Liver (tissue), 9 donors: ENCODE results near the gene SEMA6B. TPM values are rescaled to one million over a fixed set of nuclear protein-coding genes. Genes with fewer than 3 reads are reported as not detected.

ENCODE experiments used
- DNase-seq: peaks from one replicate; pipeline ENCODE4 v3.0.0-alpha.2; 2017; ENCODE audit warnings: low spot score
- H3K27ac ChIP-seq, 2 donors: one replicate each; pipeline ENCODE4 v1.7.0; 2013; ENCODE audit warnings: inconsistent platforms in 2 of 2, low read length in 2 of 2, control low read depth in 1 of 2, low read depth in 1 of 2, mild to moderate bottlenecking in 1 of 2
- H3K27me3 ChIP-seq, 4 donors: one replicate each; pipeline versions ENCODE4 v1.6.1 to v1.7.0; 2013; ENCODE audit warnings: low read length in 3 of 4, inconsistent platforms in 1 of 4, mild to moderate bottlenecking in 1 of 4, moderate library complexity in 1 of 4; ENCODE audit not compliant: control insufficient read depth in 4 of 4, insufficient read depth in 4 of 4
- H3K36me3 ChIP-seq, 4 donors: one replicate each; pipeline versions ENCODE4 v1.6.1 to v1.7.0; 2013; ENCODE audit warnings: low read length in 3 of 4, mild to moderate bottlenecking in 3 of 4, low read depth in 1 of 4, moderate library complexity in 1 of 4; ENCODE audit not compliant: control insufficient read depth in 4 of 4, insufficient read depth in 3 of 4
- H3K4me1 ChIP-seq, 4 donors: one replicate each; pipeline versions ENCODE4 v1.6.1 to v1.7.0; 2013; ENCODE audit warnings: low read length in 3 of 4, mild to moderate bottlenecking in 3 of 4, moderate library complexity in 1 of 4; ENCODE audit not compliant: control insufficient read depth in 4 of 4, insufficient read depth in 4 of 4
- H3K4me3 ChIP-seq, 3 donors: one replicate each; pipeline versions ENCODE4 v1.6.1 to v1.7.0; 2013; ENCODE audit warnings: low read length in 3 of 3, control low read depth in 1 of 3, low read depth in 1 of 3, mild to moderate bottlenecking in 1 of 3
- H3K9ac ChIP-seq, 2 donors: one replicate each; pipeline ENCODE4 v1.7.0; 2013; ENCODE audit warnings: low read length in 2 of 2, mild to moderate bottlenecking in 2 of 2, moderate library complexity in 2 of 2, control low read depth in 1 of 2, low read depth in 1 of 2
- H3K9me3 ChIP-seq, 4 donors: one replicate each; pipeline versions ENCODE4 v1.6.1 to v1.7.0; 2013; ENCODE audit warnings: low read length in 3 of 4; ENCODE audit not compliant: control insufficient read depth in 4 of 4
- EGR1 ChIP-seq, 2 donors: IDR thresholded peaks; 2 replicates each; pipeline ENCODE4 v1.6.1; 2016 to 2018; ENCODE audit warnings: antibody characterized with exemption in 2 of 2, low read depth in 2 of 2
- FOXA1 ChIP-seq: IDR thresholded peaks from 2 replicates; pipeline ENCODE4 v1.6.1; 2016; ENCODE audit warnings: antibody characterized with exemption
- FOXA2 ChIP-seq: IDR thresholded peaks from 2 replicates; pipeline ENCODE4 v1.6.1; 2016; ENCODE audit warnings: antibody characterized with exemption
- GABPA ChIP-seq, 2 donors: IDR thresholded peaks in 1 of 2; conservative IDR thresholded peaks in 1 of 2; 2 replicates each; pipeline ENCODE4 v1.6.1; 2016; ENCODE audit warnings: antibody characterized with exemption in 2 of 2, mild to moderate bottlenecking in 1 of 2, moderate library complexity in 1 of 2
- HNF4A ChIP-seq, 2 donors: conservative IDR thresholded peaks; 2 replicates each; pipeline ENCODE4 v1.6.1; 2016; ENCODE audit warnings: antibody characterized with exemption in 2 of 2, mild to moderate bottlenecking in 2 of 2
- HNF4G ChIP-seq: IDR thresholded peaks from 2 replicates; pipeline ENCODE4 v1.6.1; 2016; ENCODE audit warnings: antibody characterized with exemption
- JUND ChIP-seq, 2 donors: IDR thresholded peaks; 2 replicates each; pipeline ENCODE4 v1.6.1; 2016; ENCODE audit warnings: antibody characterized with exemption in 2 of 2
- NR2F2 ChIP-seq: IDR thresholded peaks from 2 replicates; pipeline ENCODE4 v1.6.1; 2016; ENCODE audit warnings: antibody characterized with exemption
- RAD21 ChIP-seq, 2 donors: IDR thresholded peaks; 2 replicates each; pipeline ENCODE4 v1.6.1; 2016; ENCODE audit warnings: antibody characterized with exemption in 2 of 2, mild to moderate bottlenecking in 2 of 2
- RXRA ChIP-seq, 2 donors: IDR thresholded peaks; 2 replicates each; pipeline ENCODE4 v1.6.1; 2017 to 2018; ENCODE audit warnings: antibody characterized with exemption in 2 of 2, mild to moderate bottlenecking in 1 of 2
- SP1 ChIP-seq: IDR thresholded peaks from 2 replicates; pipeline ENCODE4 v1.6.1; 2018; ENCODE audit warnings: antibody characterized with exemption, mild to moderate bottlenecking
- TAF1 ChIP-seq: conservative IDR thresholded peaks from 2 replicates; pipeline ENCODE4 v1.6.1; 2016; ENCODE audit warnings: antibody characterized with exemption, mild to moderate bottlenecking
- YY1 ChIP-seq: IDR thresholded peaks from 2 replicates; pipeline ENCODE4 v1.6.1; 2016; ENCODE audit warnings: antibody characterized with exemption, mild to moderate bottlenecking
- WGBS: extraction: QIAGEN DNeasy Blood & Tissue Kit; methylation state at CpG from one replicate; pipeline ENCODE4 v1.1.7; 2013; 5-methylcytosine and 5-hydroxymethylcytosine counted together
- polyA plus RNA-seq, 2 donors: library from polyadenylated mRNA; stranded (reverse) in 1 of 2; unstranded in 1 of 2; fragments of 200-250 nt in 1 of 2; fragments of >200 nt in 1 of 2; fragmentation: Nextera tagmentation in 1 of 2; extraction: Ambion mirVana in 1 of 2; gene quantifications; one replicate each; pipeline versions ENCODE4 v1.2.1 to v1.2.3, GENCODE V29; 2013 to 2015
- total RNA-seq, 2 donors: library from RNA; depleted of rRNA; stranded (reverse); fragments of >200 nt; gene quantifications; one replicate each; pipeline ENCODE4 v1.2.3, GENCODE V29; 2014
- TF ChIP-seq, protein P1 (sequence below): IDR thresholded peaks from 2 replicates; pipeline ENCODE4 v1.6.1; 2016; ENCODE audit warnings: antibody characterized with exemption
- TF ChIP-seq, protein P2 (sequence below): fragments of 150-350 bp; IDR thresholded peaks from 2 replicates; pipeline ENCODE4 v1.5.1; 2017; ENCODE audit warnings: improper control_type of control experiment, low read depth, low read length; ENCODE audit not compliant: missing input control
- TF ChIP-seq, protein P3 (sequence below): IDR thresholded peaks from 2 replicates; pipeline ENCODE4 v1.6.1; 2016; ENCODE audit warnings: antibody characterized with exemption
- TF ChIP-seq, protein P4 (sequence below): IDR thresholded peaks from 2 replicates; pipeline ENCODE4 v1.6.1; 2016; ENCODE audit warnings: antibody characterized with exemption
- TF ChIP-seq, protein P5 (sequence below): IDR thresholded peaks from 2 replicates; pipeline ENCODE4 v1.6.1; 2016; ENCODE audit warnings: antibody characterized with exemption, mild to moderate bottlenecking
- donor health status: healthy.
- donor health status: healthy.
- donor health status: healthy.
- donor health status: healthy.
- donor health status: healthy.

SEMA6B gene
- total and polyA plus RNA-seq, 4 donors, result 0.58 to 3.2 (median 2.9) TPM

DNA sequence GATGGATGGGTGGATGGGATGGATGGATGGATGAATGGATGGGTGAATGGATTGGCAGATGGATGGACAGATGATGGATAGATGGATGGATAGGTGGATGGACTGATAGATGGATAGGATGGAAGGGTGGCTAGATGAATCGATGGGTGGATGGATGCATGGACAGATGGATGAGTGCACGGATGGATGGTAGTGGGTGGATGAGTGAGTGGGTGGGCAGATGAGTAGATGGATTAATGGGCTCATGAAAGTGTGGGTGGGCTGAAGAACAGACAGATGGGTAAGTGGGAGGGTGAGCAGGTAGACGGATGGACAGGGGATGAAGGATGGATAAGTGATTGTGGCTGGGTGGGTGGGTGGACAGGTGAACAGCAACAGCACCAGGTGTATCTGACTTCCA is 5.7 kb downstream of the SEMA6B start:
- no peak overlapping the region for H3K9ac ChIP-seq
- H3K27me3 ChIP-seq, result no peaks in the 10 kb centered on the region
- TF ChIP-seq FOXA2, result no peak
- TF ChIP-seq, protein P1, sequence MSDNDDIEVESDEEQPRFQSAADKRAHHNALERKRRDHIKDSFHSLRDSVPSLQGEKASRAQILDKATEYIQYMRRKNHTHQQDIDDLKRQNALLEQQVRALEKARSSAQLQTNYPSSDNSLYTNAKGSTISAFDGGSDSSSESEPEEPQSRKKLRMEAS, result no peak
- no peak for TF ChIP-seq EGR1 (IDR thresholded peaks at IDR 0.05; ENCODE audit: low read depth in 2 of 2)
- TF ChIP-seq, protein P2, sequence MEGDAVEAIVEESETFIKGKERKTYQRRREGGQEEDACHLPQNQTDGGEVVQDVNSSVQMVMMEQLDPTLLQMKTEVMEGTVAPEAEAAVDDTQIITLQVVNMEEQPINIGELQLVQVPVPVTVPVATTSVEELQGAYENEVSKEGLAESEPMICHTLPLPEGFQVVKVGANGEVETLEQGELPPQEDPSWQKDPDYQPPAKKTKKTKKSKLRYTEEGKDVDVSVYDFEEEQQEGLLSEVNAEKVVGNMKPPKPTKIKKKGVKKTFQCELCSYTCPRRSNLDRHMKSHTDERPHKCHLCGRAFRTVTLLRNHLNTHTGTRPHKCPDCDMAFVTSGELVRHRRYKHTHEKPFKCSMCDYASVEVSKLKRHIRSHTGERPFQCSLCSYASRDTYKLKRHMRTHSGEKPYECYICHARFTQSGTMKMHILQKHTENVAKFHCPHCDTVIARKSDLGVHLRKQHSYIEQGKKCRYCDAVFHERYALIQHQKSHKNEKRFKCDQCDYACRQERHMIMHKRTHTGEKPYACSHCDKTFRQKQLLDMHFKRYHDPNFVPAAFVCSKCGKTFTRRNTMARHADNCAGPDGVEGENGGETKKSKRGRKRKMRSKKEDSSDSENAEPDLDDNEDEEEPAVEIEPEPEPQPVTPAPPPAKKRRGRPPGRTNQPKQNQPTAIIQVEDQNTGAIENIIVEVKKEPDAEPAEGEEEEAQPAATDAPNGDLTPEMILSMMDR, result no peak
- no peak for TF ChIP-seq NR2F2
- no peak for TF ChIP-seq HNF4A (conservative IDR thresholded peaks at IDR 0.05)
- no peak for TF ChIP-seq SP1
- TF ChIP-seq HNF4G, result no peak
- H3K36me3 ChIP-seq, result no peaks in the 10 kb centered on the region
- H3K4me3 ChIP-seq, result no peak overlapping the region
- no peaks in the 10 kb centered on the region for H3K9me3 ChIP-seq
- 61% methylated on average over 3 of the region's 3 CpGs for WGBS
- peaks cover 0 to 7% (median 3%) of the 10 kb centered on the region in 4 donors for H3K4me1 ChIP-seq
- H3K27ac ChIP-seq, result no peak overlapping the region
- no peak for DNase-seq

DNA sequence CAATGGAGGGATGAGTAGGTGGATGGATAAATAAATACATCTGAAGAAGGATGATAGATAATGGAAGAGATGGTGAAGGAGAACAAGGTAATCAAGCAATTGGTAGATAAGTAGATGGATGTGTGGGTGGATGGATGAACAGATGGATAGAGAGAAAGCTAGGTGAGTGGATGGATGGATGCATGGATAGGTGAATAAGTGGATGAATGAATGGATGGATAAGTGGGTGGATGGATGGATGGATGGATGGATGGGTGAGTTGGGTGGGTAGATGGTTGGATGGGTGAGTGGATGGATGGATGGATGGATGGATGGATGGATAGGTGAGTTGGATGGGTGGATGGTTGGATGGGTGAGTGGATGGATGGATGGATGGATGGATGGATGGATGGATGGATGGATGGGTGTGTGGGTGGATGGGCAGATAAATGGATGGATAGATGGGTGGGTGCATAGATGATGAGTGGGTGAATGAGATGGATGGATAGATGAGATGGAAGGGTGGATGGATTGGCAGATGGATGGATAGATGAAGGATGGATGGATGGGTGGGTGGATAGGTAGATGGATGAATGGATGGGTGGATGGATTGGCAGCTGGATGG is 6.3 kb downstream of the SEMA6B start:
- Histone ChIP-seq H3K9me3 (no peaks in the 10 kb centered on the region), H3K36me3 (no peaks in the 10 kb centered on the region), H3K4me3 (no peak overlapping the region), H3K4me1 (peaks cover 0 to 5% (median 4%) of the 10 kb centered on the region in 4 donors), H3K27me3 (no peaks in the 10 kb centered on the region), H3K9ac (no peak overlapping the region), H3K27ac (no peak overlapping the region)
- no peak for DNase-seq
- no peak for TF ChIP-seq YY1
- TF ChIP-seq JUND (IDR thresholded peaks at IDR 0.05), result no peak
- TF ChIP-seq HNF4A (conservative IDR thresholded peaks at IDR 0.05), result no peak
- TF ChIP-seq SP1, result no peak
- TF ChIP-seq RXRA (IDR thresholded peaks at IDR 0.05), result no peak
- no peak for TF ChIP-seq FOXA2
- no peak for TF ChIP-seq EGR1 (IDR thresholded peaks at IDR 0.05; ENCODE audit: low read depth in 2 of 2)
- no peak for TF ChIP-seq NR2F2
- TF ChIP-seq, protein P3, sequence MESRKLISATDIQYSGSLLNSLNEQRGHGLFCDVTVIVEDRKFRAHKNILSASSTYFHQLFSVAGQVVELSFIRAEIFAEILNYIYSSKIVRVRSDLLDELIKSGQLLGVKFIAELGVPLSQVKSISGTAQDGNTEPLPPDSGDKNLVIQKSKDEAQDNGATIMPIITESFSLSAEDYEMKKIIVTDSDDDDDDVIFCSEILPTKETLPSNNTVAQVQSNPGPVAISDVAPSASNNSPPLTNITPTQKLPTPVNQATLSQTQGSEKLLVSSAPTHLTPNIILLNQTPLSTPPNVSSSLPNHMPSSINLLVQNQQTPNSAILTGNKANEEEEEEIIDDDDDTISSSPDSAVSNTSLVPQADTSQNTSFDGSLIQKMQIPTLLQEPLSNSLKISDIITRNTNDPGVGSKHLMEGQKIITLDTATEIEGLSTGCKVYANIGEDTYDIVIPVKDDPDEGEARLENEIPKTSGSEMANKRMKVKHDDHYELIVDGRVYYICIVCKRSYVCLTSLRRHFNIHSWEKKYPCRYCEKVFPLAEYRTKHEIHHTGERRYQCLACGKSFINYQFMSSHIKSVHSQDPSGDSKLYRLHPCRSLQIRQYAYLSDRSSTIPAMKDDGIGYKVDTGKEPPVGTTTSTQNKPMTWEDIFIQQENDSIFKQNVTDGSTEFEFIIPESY, result no peak
- no peak for TF ChIP-seq RAD21 (IDR thresholded peaks at IDR 0.05)
- TF ChIP-seq, protein P4, sequence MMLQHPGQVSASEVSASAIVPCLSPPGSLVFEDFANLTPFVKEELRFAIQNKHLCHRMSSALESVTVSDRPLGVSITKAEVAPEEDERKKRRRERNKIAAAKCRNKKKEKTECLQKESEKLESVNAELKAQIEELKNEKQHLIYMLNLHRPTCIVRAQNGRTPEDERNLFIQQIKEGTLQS, result no peak
- TF ChIP-seq FOXA1, result no peak
- TF ChIP-seq, protein P1, result no peak
- TF ChIP-seq TAF1, result no peak
- TF ChIP-seq GABPA (IDR thresholded peaks at IDR 0.05 in 1 of 2, conservative IDR thresholded peaks at IDR 0.05 in 1 of 2), result no peak
- TF ChIP-seq, protein P5, sequence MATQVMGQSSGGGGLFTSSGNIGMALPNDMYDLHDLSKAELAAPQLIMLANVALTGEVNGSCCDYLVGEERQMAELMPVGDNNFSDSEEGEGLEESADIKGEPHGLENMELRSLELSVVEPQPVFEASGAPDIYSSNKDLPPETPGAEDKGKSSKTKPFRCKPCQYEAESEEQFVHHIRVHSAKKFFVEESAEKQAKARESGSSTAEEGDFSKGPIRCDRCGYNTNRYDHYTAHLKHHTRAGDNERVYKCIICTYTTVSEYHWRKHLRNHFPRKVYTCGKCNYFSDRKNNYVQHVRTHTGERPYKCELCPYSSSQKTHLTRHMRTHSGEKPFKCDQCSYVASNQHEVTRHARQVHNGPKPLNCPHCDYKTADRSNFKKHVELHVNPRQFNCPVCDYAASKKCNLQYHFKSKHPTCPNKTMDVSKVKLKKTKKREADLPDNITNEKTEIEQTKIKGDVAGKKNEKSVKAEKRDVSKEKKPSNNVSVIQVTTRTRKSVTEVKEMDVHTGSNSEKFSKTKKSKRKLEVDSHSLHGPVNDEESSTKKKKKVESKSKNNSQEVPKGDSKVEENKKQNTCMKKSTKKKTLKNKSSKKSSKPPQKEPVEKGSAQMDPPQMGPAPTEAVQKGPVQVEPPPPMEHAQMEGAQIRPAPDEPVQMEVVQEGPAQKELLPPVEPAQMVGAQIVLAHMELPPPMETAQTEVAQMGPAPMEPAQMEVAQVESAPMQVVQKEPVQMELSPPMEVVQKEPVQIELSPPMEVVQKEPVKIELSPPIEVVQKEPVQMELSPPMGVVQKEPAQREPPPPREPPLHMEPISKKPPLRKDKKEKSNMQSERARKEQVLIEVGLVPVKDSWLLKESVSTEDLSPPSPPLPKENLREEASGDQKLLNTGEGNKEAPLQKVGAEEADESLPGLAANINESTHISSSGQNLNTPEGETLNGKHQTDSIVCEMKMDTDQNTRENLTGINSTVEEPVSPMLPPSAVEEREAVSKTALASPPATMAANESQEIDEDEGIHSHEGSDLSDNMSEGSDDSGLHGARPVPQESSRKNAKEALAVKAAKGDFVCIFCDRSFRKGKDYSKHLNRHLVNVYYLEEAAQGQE, result no peak
- TF ChIP-seq, protein P2, result no peak
